Measurements from ENCODE around the gene ARHGAP12.
"Not testable (repeated sequence)": the region's sequence is repeated elsewhere in the genome, so short reads cannot be mapped to it uniquely, and the experiment has no call there.

ARHGAP12 gene, protein sequence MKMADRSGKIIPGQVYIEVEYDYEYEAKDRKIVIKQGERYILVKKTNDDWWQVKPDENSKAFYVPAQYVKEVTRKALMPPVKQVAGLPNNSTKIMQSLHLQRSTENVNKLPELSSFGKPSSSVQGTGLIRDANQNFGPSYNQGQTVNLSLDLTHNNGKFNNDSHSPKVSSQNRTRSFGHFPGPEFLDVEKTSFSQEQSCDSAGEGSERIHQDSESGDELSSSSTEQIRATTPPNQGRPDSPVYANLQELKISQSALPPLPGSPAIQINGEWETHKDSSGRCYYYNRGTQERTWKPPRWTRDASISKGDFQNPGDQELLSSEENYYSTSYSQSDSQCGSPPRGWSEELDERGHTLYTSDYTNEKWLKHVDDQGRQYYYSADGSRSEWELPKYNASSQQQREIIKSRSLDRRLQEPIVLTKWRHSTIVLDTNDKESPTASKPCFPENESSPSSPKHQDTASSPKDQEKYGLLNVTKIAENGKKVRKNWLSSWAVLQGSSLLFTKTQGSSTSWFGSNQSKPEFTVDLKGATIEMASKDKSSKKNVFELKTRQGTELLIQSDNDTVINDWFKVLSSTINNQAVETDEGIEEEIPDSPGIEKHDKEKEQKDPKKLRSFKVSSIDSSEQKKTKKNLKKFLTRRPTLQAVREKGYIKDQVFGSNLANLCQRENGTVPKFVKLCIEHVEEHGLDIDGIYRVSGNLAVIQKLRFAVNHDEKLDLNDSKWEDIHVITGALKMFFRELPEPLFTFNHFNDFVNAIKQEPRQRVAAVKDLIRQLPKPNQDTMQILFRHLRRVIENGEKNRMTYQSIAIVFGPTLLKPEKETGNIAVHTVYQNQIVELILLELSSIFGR

DNA sequence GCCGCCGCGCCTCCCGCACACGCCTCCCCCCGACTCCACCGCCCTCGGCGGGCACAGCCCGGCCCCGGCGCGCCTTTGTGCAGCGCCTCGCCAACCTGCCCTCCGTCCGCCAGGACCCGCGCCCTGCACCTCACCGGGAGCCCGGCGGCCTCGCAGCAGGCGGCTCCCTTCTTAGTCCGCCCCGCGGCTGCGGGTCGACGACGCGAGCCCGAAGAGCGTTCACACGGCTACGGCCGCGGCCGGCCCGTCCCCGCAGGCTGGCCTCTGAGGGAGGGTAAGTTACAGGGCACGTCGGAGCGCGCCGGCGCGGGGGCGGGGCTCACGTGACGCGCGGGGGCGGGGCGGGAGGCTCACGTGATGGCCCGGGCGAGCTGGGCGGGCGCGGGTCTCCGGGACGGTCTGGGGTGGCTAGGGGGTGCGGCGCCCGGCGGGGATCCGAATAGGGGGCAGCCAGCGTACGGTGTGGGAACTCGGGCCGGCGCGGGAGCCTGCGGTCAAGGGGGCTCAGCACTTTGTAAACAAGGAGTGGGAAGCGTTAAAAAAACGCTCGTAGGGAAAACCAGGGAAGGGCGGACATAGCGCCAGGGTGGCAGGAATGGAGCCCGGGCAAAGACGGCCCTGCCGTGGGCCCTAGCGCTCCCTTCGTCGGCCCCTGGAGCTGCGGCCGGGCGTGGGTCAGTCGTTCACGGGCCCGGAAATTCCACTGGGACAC lies at the start of gene ARHGAP12:
TSS of gene ARHGAP12 (minus strand) at position 283 of the 712 bp plus-strand sequence. CDS start 19,976 bp downstream, outside the sequence.
- Mint-ChIP-seq H3K9me3 (no peaks in the 10 kb centered on the region), H3K4me1 (ENCODE audit: low read depth) (peaks cover 28% of the 10 kb centered on the region), H3K27ac (peak within 1 kb of the TSS; percentile 96), H3K27me3 (no peaks in the 10 kb centered on the region), H3K36me3 (ENCODE audit: low read depth) (peaks cover 16% of the 10 kb centered on the region), H3K4me3 (peak within 1 kb of the TSS; percentile 98)
- intact Hi-C loops (cut with micrococcal nuclease): loop anchor here (5.0 to 10.0 kb wide), 3 partner anchors 34 to 76 kb away; no protein-coding TSS in a partner anchor

DNA sequence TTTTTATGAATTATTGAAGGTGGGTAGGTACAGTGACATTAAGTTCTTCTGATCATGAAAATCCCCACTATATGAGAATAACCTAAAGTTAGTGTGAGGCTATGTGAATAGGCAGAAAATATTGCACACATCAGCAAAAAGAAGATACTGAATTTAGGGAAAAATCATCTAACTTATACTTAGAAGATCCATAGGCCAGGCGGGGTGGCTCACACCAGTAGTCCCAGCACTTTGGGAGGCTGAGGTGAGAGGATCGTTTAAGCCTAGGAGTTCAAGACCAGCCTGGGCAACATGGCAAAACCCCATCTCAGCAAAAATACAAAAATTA lies 49.5 kb upstream of the ARHGAP12 start:
- Mint-ChIP-seq H3K4me3 (no peak overlapping the region), H3K27me3 (peaks cover 58% of the 10 kb centered on the region)

DNA sequence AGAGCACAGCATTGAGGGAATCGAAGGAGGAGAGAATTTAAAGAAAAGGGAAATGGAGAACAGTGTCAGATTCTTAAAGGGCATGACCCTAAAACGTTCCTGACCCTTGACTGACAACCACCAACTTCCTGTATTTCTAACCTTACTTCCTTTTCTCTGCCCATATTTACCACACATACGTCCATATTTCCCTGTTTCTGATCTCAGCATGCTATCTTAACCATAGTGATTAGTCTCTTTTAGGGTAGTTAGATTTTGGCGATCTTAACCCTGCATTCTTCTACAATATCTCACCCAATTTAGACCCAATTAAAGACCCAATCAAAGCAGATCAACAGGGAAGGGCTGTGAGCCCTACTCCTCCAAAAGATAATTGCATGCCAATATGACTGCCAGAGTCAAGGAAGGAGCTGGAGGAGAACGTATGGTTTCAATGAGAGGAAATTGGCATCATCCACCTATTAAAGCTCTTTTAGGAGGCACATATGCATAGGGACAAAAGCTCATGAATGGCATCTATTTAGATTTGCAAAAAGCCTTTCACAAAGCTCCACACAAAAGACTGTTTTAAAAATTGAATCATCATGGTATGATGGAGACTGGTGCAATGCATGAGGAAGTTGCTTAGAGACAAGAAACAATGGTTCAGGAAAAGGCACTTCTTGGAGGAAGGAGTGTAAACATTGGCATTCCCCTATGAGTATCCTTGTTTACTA lies 49.0 kb upstream of the ARHGAP12 start:
- Mint-ChIP-seq H3K4me3 (no peak overlapping the region), H3K9me3 (no peaks in the 10 kb centered on the region), H3K27me3 (peaks cover 63% of the 10 kb centered on the region), H3K4me1 (ENCODE audit: low read depth) (peaks cover 43% of the 10 kb centered on the region), H3K36me3 (ENCODE audit: low read depth) (no peaks in the 10 kb centered on the region), H3K27ac (peak overlapping the region; percentile 19)
- intact Hi-C loops (cut with micrococcal nuclease): no loop called here

More for the DNA sequence above, 49.5 kb upstream of the ARHGAP12 start:
- Mint-ChIP-seq H3K9me3 (no peaks in the 10 kb centered on the region), H3K4me1 (ENCODE audit: low read depth) (peaks cover 38% of the 10 kb centered on the region), H3K36me3 (ENCODE audit: low read depth) (no peaks in the 10 kb centered on the region), H3K27ac (no peak overlapping the region)
- intact Hi-C loops (cut with micrococcal nuclease): no loop called here

DNA sequence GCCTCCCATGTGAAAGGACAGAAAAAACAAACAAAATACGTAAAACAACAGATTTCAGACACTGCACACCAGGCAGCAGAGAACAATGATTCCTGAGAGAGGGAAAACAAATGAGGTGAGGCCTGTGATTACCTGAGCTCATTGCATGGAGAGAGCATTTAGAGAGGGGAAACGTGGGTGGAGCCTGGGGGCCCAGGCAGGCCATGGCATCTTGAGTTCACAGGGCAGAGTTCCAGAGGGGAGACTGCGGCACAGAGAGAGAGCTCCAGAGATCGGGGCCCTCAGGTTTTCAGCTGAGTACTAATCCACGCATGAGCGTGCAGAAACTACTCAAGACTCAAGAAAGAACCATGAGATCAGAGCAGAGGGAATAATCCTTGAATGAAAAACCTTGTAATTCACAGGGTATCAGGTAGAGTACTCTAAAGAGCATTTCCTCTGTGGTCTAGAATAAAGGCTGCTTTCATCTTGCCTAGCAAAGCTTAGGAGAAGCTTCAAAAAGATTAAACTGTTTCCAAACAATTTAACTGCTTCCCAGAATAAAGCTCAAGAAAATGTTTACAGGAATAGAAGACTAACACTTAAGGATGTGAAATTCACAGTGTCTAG lies 46.6 kb upstream of the ARHGAP12 start:
- no peak overlapping the region for H3K4me3 Mint-ChIP-seq
- no peaks in the 10 kb centered on the region for H3K9me3 Mint-ChIP-seq
- H3K36me3 Mint-ChIP-seq (ENCODE audit: low read depth): no peaks in the 10 kb centered on the region
- peaks cover 51% of the 10 kb centered on the region for H3K27me3 Mint-ChIP-seq
- H3K27ac Mint-ChIP-seq: no peak overlapping the region
- intact Hi-C loops (cut with micrococcal nuclease): no loop called here
- H3K4me1 Mint-ChIP-seq (ENCODE audit: low read depth): peaks cover 50% of the 10 kb centered on the region

DNA sequence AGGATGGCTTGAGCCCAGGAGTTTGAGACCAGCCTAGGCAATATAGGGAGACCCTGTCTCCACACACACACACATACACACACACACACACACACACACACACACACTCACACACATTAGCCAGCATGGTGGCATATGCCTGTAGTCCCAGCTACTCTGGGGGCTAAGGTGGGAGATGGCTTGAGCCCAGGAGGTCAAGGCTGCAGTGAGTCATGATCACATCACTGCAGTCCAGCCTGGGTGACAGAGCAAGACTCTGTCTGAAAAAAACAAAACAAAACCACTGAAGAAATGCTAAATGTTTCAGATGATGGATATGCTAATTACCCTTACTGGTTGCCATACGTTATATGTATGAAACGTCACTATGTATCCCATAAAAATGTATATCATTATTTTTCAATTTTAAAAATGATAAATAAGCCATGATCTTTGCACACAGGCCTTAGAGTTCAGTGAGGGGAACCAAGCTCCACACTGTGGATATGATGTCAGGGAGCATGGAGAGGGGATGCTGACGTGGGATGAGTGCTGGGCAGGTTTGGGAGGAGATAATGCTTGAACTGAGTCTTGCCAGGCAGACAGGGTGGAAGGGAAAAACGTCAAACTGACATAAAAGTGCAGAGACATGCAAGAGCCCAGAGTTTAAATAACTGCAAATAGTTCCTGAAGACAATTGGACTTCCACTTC lies 45.9 kb upstream of the ARHGAP12 start:
- peaks cover 47% of the 10 kb centered on the region for H3K27me3 Mint-ChIP-seq
- H3K36me3 Mint-ChIP-seq (ENCODE audit: low read depth): no peaks in the 10 kb centered on the region
- H3K9me3 Mint-ChIP-seq: no peaks in the 10 kb centered on the region
- H3K4me1 Mint-ChIP-seq (ENCODE audit: low read depth): peaks cover 50% of the 10 kb centered on the region
- intact Hi-C loops (cut with micrococcal nuclease): no loop called here
- H3K4me3 Mint-ChIP-seq: no peak overlapping the region
- H3K27ac Mint-ChIP-seq: no peak overlapping the region

DNA sequence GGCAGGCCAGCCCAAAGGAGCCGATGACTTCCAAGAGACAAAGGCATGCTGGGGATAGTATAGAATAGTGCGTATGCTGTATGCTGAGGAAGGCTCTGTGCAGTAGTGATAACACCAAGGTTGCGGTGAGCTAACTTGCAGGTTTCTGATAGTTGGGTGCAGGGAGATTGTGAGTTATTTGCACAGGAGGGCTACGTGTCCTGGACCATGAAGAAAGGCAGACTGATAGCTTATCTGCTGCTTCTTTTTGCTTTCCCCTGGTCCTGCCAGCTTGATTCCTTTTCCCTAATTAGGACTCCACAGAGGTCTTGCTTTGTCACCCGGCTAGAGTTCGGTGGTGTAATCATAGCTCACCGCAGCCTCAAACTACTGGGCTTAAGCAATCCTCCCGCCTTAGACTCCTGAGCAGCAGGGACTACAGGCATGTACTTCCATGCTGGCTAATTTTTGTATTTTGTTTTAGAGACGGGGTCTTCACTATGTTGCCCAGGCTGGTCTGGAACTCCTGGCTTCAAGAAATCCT lies 43.9 kb upstream of the ARHGAP12 start:
- H3K27me3 Mint-ChIP-seq: peaks cover 46% of the 10 kb centered on the region
- peaks cover 44% of the 10 kb centered on the region for H3K4me1 Mint-ChIP-seq (ENCODE audit: low read depth)
- intact Hi-C loops (cut with micrococcal nuclease): no loop called here
- no peak overlapping the region for H3K4me3 Mint-ChIP-seq
- H3K27ac Mint-ChIP-seq: no peak overlapping the region
- H3K9me3 Mint-ChIP-seq: no peaks in the 10 kb centered on the region
- no peaks in the 10 kb centered on the region for H3K36me3 Mint-ChIP-seq (ENCODE audit: low read depth)

DNA sequence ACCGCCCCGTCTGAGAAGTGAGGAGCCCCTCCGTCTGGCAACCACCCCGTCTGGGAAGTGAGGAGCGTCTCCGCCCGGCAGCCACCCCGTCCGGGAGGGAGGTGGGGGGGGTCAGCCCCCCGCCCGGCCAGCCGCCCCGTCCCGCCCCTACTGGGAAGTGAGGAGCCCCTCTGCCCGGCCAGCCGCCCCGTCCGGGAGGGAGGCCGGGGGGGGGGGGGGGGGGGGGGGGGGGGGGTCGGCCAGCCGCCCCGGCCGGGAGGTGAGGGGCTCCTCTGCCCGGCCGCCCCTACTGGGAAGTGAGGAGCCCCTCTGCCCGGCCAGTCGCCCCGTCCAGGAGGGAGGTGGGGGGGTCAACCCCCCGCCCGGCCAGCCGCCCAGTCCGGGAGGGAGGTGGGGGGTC lies 41.2 kb upstream of the ARHGAP12 start:
- intact Hi-C loops (cut with micrococcal nuclease); H3K36me3 Mint-ChIP-seq (ENCODE audit: low read depth); H3K9me3 Mint-ChIP-seq; H3K4me3 Mint-ChIP-seq; H3K27ac Mint-ChIP-seq: not testable (repeated sequence)
- peaks cover 30% of the 10 kb centered on the region for H3K27me3 Mint-ChIP-seq
- peaks cover 23% of the 10 kb centered on the region for H3K4me1 Mint-ChIP-seq (ENCODE audit: low read depth)

DNA sequence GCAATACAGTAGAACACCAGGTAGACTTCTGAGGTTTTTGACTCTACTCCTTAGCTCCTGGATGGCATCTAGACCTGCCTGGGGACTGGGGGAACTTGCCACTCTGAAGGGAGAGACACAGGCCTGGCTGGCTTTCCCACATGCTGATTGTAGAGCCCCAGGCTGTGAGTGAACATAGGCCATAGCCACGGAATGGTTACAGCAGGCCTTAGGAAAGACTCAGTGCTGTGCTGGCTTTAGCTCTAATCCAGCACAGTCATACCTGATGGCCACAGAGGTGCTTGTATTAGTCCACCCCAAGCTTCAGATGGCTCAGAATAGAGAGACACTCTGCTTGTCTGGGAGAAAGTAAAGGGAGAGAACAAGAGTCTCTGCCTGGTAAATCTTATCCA lies 35.0 kb upstream of the ARHGAP12 start:
- intact Hi-C loops (cut with micrococcal nuclease): loop anchor here (5.0 kb wide), 1 partner anchor 36 kb away; the partner anchor contains the start of gene ARHGAP12
- no peaks in the 10 kb centered on the region for H3K36me3 Mint-ChIP-seq (ENCODE audit: low read depth)
- no peaks in the 10 kb centered on the region for H3K9me3 Mint-ChIP-seq
- no peak overlapping the region for H3K4me3 Mint-ChIP-seq
- H3K4me1 Mint-ChIP-seq (ENCODE audit: low read depth): peaks cover 51% of the 10 kb centered on the region
- H3K27me3 Mint-ChIP-seq: peaks cover 23% of the 10 kb centered on the region
- H3K27ac Mint-ChIP-seq: no peak overlapping the region

DNA sequence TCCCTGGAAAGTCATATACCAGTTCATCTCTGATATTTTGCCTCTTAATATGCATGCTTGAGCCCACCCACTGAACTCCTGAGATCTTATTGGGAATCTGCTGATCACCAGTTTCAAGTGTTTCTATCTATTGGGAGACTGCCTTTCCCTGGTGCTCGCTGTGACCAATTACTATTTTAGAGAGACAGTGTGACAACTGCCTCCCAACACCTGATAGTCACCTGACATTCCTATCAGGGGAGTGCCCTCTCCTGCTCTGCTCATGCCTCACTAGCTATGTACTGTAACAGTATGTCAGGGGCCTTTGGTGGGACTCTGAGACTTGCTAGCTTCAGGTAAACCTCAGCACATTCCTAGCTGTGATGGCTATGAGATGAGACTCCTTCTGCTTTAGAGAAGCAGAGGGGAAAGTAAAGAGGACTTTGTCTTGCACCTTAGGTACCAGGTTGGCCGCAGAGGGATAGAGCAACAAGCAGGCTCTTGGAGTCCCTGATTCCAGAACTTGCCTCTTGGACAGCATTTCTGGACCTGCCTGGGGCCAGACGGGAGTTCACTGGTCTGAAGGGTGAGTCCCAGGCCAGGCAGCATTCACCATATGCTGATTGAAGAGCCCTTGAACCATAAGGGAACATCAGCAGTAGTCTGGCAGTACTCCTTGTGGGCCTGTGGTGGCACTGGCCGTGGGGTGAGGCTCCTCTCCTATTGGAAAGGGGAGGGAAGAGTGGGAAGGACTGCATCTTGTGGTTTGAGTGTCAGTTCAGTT lies 34.4 kb upstream of the ARHGAP12 start:
- H3K27me3 Mint-ChIP-seq: peaks cover 23% of the 10 kb centered on the region
- H3K9me3 Mint-ChIP-seq: no peaks in the 10 kb centered on the region
- intact Hi-C loops (cut with micrococcal nuclease): loop anchor here (5.0 kb wide), 1 partner anchor 36 kb away; the partner anchor contains the start of gene ARHGAP12
- H3K27ac Mint-ChIP-seq: no peak overlapping the region
- peaks cover 52% of the 10 kb centered on the region for H3K4me1 Mint-ChIP-seq (ENCODE audit: low read depth)
- H3K4me3 Mint-ChIP-seq: no peak overlapping the region
- H3K36me3 Mint-ChIP-seq (ENCODE audit: low read depth): no peaks in the 10 kb centered on the region

DNA sequence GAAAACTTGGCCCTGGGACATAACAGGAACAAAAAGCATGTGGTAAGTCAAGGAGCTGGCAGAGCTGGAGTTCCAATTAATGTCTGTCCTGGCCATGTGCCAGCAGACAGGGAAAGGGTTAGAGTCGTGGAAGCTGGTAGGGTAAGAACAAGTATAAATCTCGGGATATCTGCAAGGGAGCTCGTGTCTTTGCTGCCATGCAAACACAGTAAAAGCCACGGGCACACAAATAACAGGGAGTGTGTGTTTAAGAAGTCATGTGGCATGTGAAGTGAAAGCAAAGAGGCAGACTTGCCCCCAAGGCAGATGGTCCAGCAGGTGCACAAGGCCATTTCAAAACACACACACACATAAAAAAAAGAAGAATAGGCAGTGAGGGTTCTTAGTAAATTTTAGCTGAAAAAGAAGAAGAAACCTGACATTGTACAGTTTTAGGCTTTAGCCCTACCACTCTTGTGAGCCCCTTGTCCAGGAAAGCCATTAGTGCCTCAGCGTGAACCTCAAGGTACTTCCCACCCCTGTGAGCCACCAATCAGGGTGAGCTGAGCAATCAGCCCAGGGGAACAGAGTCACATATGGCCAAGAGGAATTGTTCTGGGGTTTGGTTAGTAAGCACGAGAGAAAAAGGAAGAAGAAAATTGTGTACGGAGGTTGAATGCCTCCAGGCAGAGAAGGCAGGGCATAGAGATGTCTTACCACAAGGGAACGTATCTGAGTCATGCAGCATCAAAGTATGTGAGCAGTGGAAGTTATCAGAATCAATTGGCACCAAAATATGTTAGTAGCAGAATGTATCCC lies 32.8 kb upstream of the ARHGAP12 start:
- Mint-ChIP-seq H3K36me3 (ENCODE audit: low read depth) (no peaks in the 10 kb centered on the region), H3K4me3 (no peak overlapping the region), H3K9me3 (peaks cover 2% of the 10 kb centered on the region), H3K27ac (peak overlapping the region; percentile 23), H3K27me3 (peaks cover 19% of the 10 kb centered on the region), H3K4me1 (ENCODE audit: low read depth) (peaks cover 53% of the 10 kb centered on the region)
- intact Hi-C loops (cut with micrococcal nuclease): loop anchor here (5.0 kb wide), 1 partner anchor 34 kb away; the partner anchor contains the start of gene ARHGAP12

DNA sequence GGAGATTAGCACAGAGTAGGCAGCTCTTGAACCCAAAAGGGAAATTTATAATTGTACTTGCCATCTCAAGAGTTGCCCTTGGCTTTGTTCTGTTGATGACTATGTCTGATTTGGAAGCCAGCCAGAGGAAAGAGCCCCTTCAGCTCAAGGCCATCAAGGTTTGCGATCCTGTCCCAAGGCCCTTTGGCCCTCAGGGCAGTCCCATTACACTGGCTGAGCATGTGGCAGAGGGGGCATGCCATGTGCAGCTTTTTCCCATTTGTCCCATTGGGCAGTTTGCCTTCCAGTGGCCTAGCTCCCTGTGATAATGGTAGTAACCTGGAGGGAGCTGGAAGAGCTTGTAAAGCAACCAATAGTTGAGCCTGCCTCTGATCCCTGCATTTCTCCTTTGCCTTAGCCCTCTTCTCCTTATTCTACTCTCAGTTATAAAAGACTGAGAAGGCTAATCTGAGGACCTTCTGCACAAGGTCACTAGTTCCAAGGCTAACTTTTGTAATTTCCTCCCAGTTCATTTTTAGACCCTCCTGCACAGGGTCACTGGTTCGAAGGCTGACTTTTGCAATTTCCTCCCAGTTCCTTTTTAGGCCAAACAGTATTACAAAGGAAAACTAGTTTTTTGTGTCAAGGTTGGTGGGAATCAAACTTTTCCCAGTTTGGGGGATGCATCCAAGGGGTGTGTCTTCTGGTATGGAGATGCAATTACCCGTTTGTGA lies 31.0 kb upstream of the ARHGAP12 start:
- Mint-ChIP-seq H3K4me1 (ENCODE audit: low read depth) (peaks cover 62% of the 10 kb centered on the region), H3K9me3 (peaks cover 13% of the 10 kb centered on the region), H3K4me3 (no peak overlapping the region), H3K27ac (no peak overlapping the region), H3K27me3 (peaks cover 25% of the 10 kb centered on the region), H3K36me3 (ENCODE audit: low read depth) (no peaks in the 10 kb centered on the region)
- intact Hi-C loops (cut with micrococcal nuclease): loop anchor here (5.0 kb wide), 1 partner anchor 32 kb away; the partner anchor contains the start of gene ARHGAP12
